Tibial nerve (tissue), 4 donors: Measurements from ENCODE around the gene ZNF655.

ENCODE experiments used
- CTCF ChIP-seq, 5 experiments: fragments of 200-600 bp in 3 of 5; fragments of 450-650 bp in 2 of 5; sonication (generic) in 3 of 5; IDR thresholded peaks; one replicate each; pipeline ENCODE4 v1.5.1; 2016 to 2019; ENCODE audit warnings: antibody characterized with exemption in 5 of 5, mild to moderate bottlenecking in 3 of 5, moderate library complexity in 2 of 5
- EP300 ChIP-seq, 2 donors: sonication (generic); formaldehyde crosslinking; IDR thresholded peaks; one replicate each; pipeline ENCODE4 v1.6.1; 2017; ENCODE audit warnings: antibody characterized with exemption in 2 of 2, mild to moderate bottlenecking in 1 of 2
- POLR2A ChIP-seq, 2 donors: fragments of 450-650 bp; IDR thresholded peaks; one replicate each; pipeline ENCODE4 v1.6.1; 2017; ENCODE audit warnings: antibody characterized with exemption in 2 of 2, mild to moderate bottlenecking in 2 of 2, moderate library complexity in 2 of 2

GRCh38 chr7:99597762-99598501, 39.5 kb downstream of the ZNF655 start, which contains the start of gene TMEM225B:
- TF ChIP-seq CTCF (IDR thresholded peaks at IDR 0.05) (no peak), POLR2A (IDR thresholded peaks at IDR 0.05) (no peak), EP300 (IDR thresholded peaks at IDR 0.05) (no peak)
